ENCODE data around the gene SURF2. TPM values are rescaled to one million over a fixed set of nuclear protein-coding genes. Genes with fewer than 3 reads are reported as not detected.

SURF2 gene
- total and polyA plus RNA-seq, 9 of the 15 experiments (the other 6 are each of a cell fraction or from before 2014, with no cell fraction given): 5.5 to 82.5 (median 21.3) TPM

DNA sequence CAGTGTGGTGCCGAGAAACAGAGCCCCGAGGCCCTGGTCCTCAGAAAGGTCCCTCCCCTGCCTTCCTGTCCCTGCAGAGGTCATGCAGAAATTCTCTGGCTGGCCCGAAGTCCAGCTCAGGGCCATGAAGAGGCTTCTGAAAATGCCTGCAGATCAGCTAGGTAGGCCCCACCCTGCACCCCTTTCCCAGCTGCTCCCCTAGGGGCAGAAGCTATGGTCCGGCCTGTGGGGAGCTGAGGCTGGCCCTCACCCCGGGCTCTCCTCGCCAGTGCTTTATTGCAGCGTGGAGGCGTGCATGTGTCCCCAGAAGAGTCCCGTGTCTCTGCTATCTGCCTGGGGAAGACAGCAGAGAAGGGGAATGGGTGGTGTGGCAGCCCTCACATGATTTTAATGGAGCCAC lies 41.5 kb downstream of the SURF2 start:
- no peaks in the 10 kb centered on the region for H3K79me2 ChIP-seq (ENCODE audit: control insufficient read depth, insufficient read depth, low read length)
- H3K4me2 ChIP-seq (ENCODE audit: insufficient read depth, low read length): no peak overlapping the region
- ChIA-PET CTCF (ENCODE audit: low intra/inter-chr PET ratio) (interaction anchor here (1.2 kb wide), 1 partner anchor 88 kb away, joined by 3 read pairs; no protein-coding TSS in a partner anchor), POLR2A (interaction anchor here (0.6 to 2.1 kb wide), 3 partner anchors 11 to 115 kb away, joined by 3 to 7 read pairs (median 4); no protein-coding TSS in a partner anchor)
- ATAC-seq (peak; percentile 21), DNase-seq (ENCODE audit: extremely low read depth in 1 of 4, low spot score in 3 of 4) (no peak), FAIRE-seq (no peak)
- H3K4me3 ChIP-seq: no peak overlapping the region
- H2AFZ ChIP-seq (ENCODE audit: low read depth, low read length): no peak overlapping the region
- TF ChIP-seq ZZZ3 (IDR thresholded peaks at IDR 0.05) (no peak), POLR2G (IDR thresholded peaks at IDR 0.05; ENCODE audit: low read depth, low read length) (peak; percentile 51; the same call in 1 of the 2 replicates)
- H3K9me3 ChIP-seq (replicated peaks; ENCODE audit: control insufficient read depth, insufficient read depth, low read depth, low read length): no peaks in the 10 kb centered on the region
- peaks cover 0 to 13% of the 10 kb centered on the region in 2 experiments; a peak in 2 of 5 replicates for H3K4me1 ChIP-seq (replicated peaks in 1 of 2; ENCODE audit: control insufficient read depth in 2 of 2, insufficient read depth in 2 of 2, low read length in 2 of 2)
- intact Hi-C loops (cut with micrococcal nuclease): no loop called here
- WGBS (ENCODE audit: insufficient coverage, low coverage, missing lambda C conversion rate): 7% methylated on average over 9 of the region's 9 CpGs
- peaks cover 4% of the 10 kb centered on the region; the same call in 1 of the 3 replicates for H3K36me3 ChIP-seq (ENCODE audit: control insufficient read depth, insufficient read depth, low read length)
- H3K9ac ChIP-seq (ENCODE audit: insufficient read depth in 1 of 2, low read depth in 2 of 2, low read length in 2 of 2): 0 out of 4 replicates have a peak overlapping the region, but pooled peaks of 1 of the 2 experiments have one; percentile 2
- peaks cover 15 to 38% of the 10 kb centered on the region in 2 experiments; a peak in 3 of 5 replicates for H3K27me3 ChIP-seq (ENCODE audit: control insufficient read depth in 2 of 2, insufficient read depth in 2 of 2, low read length in 2 of 2)
- no peak overlapping the region for H3K27ac ChIP-seq (ENCODE audit: extremely low read depth, low read depth, low read length)
- no TSS peak for BruUV-seq (replicated peaks)
- peaks cover 2% of the 10 kb centered on the region for H3K9me1 ChIP-seq (ENCODE audit: control insufficient read depth, insufficient read depth, low read length)
- H4K20me1 ChIP-seq (replicated peaks; ENCODE audit: control insufficient read depth, insufficient read depth, low read length): peaks cover 9% of the 10 kb centered on the region; the same call in 1 of the 2 replicates
- in situ Hi-C loops (cut with MboI): no loop called here

- DNase-seq (ENCODE audit: extremely low read depth in 1 of 4, low spot score in 3 of 4): no peak
- Histone ChIP-seq H3K9ac (ENCODE audit: insufficient read depth in 1 of 2, low read depth in 2 of 2, low read length in 2 of 2) (peak overlapping the region in 1 of 2 experiments; percentile 56; a peak in 1 of 4 replicates), H4K20me1 (replicated peaks; ENCODE audit: control insufficient read depth, insufficient read depth, low read length) (peaks cover 6% of the 10 kb centered on the region; the same call in 1 of the 2 replicates), H3K9me3 (replicated peaks; ENCODE audit: control insufficient read depth, insufficient read depth, low read depth, low read length) (no peaks in the 10 kb centered on the region), H3K9me1 (ENCODE audit: control insufficient read depth, insufficient read depth, low read length) (no peaks in the 10 kb centered on the region), H3K4me3 (no peak overlapping the region), H3K27ac (ENCODE audit: extremely low read depth, low read depth, low read length) (no peak overlapping the region), H3K79me2 (ENCODE audit: control insufficient read depth, insufficient read depth, low read length) (no peaks in the 10 kb centered on the region), H2AFZ (ENCODE audit: low read depth, low read length) (no peak overlapping the region), H3K36me3 (ENCODE audit: control insufficient read depth, insufficient read depth, low read length) (peaks cover 22% of the 10 kb centered on the region; the same call in 1 of the 3 replicates), H3K27me3 (ENCODE audit: control insufficient read depth in 2 of 2, insufficient read depth in 2 of 2, low read length in 2 of 2) (peaks cover 7 to 22% of the 10 kb centered on the region in 2 experiments; a peak in 3 of 5 replicates), H3K4me2 (ENCODE audit: insufficient read depth, low read length) (no peak overlapping the region), H3K4me1 (replicated peaks in 1 of 2; ENCODE audit: control insufficient read depth in 2 of 2, insufficient read depth in 2 of 2, low read length in 2 of 2) (peaks cover 0 to 15% of the 10 kb centered on the region in 2 experiments; a peak in 2 of 5 replicates)
- no TSS peak for BruUV-seq (replicated peaks)
- no peak for ATAC-seq
- no peak for TF ChIP-seq ZNF175 (CRISPR knock-in tag; IDR thresholded peaks at IDR 0.05; ENCODE audit: low read depth)
- peak; percentile 73 for TF ChIP-seq POLR2G (IDR thresholded peaks at IDR 0.05; ENCODE audit: low read depth, low read length)
- in situ Hi-C loops (cut with MboI) (no loop called here), intact Hi-C loops (cut with micrococcal nuclease) (no loop called here)
- CTCF ChIA-PET (ENCODE audit: low intra/inter-chr PET ratio): no interaction called here
- 72% methylated on average over 10 of the region's 12 CpGs for WGBS (ENCODE audit: insufficient coverage, low coverage, missing lambda C conversion rate)
- POLR2A ChIA-PET: interaction anchor here (0.6 kb wide), 1 partner anchor 11 kb away, joined by 3 read pairs; no protein-coding TSS in a partner anchor
- no peak for FAIRE-seq
Measured at GRCh38 chr9:133400292-133400691, 43.9 kb downstream of the SURF2 start.
